NCI-H510A treated with DMSO at 0.1 percent for 48 hours (cell line): ENCODE data around the gene ERH.
"Not testable (repeated sequence)": the region's sequence is repeated elsewhere in the genome, so short reads cannot be mapped to it uniquely, and the experiment has no call there.

Source experiments
- DNase-seq: peaks from one replicate; lab custom pipeline; 2025; lab: John Stamatoyannopoulos, UW

The ERH gene

DNA sequence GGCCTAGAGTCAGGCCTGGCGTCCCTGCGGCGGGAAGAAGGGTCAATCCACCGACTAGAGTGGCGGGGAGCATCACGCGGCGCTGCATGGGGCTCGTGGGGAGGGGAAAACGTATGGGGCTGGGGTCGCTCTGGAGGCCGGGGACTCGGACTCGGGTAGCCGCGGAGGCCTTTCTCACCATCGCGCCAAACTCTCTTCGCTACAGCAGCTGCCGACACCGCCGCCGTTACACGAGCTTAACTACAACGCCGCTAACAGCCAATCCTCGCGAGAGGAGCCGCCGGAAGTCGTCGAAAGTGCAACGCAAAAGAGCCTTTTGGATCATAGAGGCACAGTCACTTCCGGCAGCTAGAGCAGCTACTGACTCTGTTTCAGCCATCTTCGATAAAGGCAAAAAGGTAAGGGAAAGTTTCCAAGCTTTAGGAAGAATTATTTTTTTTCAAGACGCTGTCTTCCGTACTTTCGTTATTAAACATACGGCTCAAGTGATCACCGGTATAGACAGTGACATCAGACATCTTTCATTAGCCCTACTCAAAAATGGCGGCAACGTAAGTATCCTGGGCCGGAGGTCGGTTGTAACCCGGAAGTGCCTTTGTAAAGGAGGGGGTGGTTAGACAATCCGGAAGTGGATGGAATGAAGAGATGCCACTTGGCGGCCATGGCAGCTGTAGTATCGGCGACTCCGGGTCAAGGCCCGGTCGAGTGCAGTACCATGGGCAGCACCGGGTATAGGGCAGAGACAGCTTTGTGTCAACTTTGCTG lies at the start of gene ERH, which contains the start of gene SLC39A9:
ERH (minus strand) TSS at position 247 of the 765 bp plus-strand sequence; CDS start at position 181, 66 bp downstream.
SLC39A9 (plus strand) TSS at position 640 of the 765 bp plus-strand sequence. CDS start 678 bp downstream, outside the sequence.
- peak; percentile 99 for DNase-seq

- DNase-seq: no peak
These were observed 45.3 kb upstream of the ERH start for GRCh38 chr14:69443296-69443805.

DNA sequence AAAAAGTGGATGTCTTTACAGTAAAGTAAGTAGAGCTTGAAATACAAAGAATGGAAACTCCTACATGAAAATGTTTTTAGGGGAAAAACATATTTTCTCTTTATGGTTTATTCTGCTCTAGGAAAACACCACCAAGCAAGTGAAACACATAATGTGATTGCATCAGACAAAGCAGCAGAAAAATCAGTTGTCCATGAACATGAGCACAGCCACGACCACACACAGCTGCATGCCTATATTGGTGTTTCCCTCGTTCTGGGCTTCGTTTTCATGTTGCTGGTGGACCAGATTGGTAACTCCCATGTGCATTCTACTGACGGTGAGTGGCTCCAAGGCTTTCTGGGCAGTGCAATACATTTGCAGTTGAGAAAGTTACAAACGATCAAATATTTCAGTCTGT lies 43.8 kb upstream of the ERH start:
- DNase-seq: no peak

DNA sequence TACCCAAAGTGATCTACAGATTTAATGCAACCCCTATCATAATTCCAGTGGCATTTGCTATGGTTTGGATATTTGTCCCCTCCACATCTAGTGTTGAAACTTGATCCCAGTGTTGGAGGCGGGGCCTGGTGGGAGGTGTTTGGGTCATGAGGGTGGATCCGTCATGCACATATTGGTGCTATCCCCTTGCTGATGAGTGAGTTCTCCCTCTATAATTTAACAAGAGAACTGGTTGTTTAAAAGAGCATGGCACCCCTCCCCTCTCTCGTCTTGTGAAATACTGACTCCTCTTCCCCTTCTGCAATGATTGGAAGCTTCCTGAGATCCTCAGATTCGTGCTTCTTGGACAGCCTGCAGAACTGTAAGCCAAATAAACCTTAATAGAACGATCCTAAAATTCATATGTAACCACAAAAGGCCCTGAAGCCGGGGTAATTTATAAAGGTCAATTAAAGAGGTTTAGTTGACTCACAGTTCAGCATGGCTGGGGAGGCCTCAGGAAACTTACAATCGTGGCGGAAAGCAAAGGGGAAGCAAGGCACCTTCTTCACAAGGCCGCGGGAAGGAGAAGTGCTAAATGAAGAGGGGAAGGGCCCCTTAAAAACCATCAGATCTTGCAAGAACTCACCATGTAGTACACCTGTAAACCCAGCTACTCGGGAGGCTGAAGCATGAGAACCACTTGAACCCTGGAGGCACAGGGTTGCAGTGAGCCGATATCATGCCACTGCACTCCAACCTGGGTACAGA lies 41.6 kb upstream of the ERH start:
- no peak for DNase-seq

- DNase-seq: no peak
These were observed 34.3 kb upstream of the ERH start for GRCh38 chr14:69432364-69432763.

GRCh38 chr14:69430306-69430939 lies 32.3 kb upstream of the ERH start:
- no peak for DNase-seq

DNA sequence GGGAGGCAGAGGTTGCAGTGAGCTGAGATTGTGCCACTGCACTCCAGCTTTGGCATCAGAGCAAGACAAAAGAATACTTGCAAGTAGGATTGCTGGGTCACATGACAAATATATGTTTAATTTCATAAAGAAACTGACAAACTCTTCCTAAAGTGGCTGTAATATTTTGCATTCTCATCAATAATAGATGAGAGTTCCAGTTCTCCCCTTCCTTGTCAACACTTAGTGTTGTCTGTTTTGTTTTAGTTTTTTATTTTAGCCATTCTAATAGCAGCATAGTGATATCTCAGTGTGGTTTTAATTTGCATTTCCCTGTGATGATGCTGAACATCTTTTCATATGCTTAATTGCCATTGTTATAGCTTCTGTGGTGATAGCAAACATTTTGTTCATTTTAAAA lies 31.5 kb upstream of the ERH start:
- DNase-seq: no peak

DNA sequence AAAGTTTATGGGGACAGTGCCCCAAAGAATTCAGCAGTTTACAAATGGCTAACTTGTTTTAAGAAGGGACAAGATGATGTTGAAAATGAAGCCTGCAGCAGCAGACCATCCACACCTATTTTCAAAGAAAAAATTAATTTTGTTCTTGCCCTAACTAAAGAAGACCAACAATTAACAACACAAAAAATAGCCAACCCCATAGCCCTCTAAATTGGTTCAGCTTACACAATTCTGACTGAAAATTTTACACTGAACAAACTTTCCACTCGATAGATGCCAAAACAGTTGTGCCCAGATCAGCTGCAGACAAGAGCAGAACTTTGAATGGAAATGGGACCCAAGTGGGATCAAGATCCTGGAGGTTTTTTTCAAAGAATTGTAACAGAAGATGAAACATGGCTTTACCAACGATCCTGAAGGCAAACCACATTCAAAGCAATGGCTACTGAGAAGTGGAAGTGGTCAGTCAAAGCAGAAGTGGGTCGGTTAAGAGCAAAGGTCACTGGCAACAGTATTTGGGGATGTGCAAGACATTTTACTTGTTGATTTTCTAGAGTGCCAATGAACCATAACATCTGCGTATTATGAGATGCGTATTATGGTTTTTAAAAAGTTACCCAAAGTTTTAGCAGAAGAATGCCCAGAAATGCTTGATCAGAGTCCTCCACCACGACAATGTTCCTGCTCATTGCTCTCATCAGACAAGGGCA lies 30.3 kb upstream of the ERH start:
- no peak for DNase-seq

DNA sequence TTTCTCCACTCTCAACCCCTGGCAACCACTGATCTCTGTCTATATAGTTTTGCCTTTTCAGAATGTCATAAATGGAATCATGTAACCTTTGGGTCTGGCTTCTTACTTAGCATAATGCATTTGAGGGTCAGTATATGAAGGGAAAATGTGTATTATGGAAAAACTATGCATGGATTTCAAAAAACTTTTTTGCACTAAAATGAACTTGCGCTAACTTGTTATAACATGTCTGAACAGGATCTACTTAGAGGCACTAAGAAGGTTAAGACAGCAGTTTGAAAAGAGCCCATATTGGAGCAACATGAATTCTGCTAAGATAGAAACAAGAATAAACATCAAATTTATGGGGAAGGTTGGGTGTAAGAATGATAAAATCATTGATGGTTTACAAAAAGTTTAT lies 29.5 kb upstream of the ERH start:
- DNase-seq: no peak

GRCh38 chr14:69424149-69424923 lies 26.2 kb upstream of the ERH start:
- no peak for DNase-seq

DNA sequence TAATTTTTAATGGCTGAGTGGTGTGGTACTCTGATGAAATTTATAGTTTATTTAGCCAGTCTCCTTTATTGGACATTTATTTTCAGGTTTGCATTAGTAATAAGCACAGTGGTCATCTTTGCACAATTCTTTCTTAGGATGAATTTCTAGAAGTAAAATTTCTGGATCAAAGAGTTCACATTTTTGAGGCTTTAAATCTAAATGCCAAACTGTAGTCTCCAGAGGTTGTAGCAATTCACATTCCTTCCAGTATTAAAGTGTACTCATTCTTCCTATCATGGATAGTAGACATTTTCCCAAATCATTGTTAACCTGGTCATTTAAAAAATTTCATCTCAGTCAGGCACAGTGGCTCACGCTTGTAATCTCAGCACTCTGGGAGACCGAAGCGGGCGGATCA lies 25.2 kb upstream of the ERH start:
- DNase-seq: no peak

DNA sequence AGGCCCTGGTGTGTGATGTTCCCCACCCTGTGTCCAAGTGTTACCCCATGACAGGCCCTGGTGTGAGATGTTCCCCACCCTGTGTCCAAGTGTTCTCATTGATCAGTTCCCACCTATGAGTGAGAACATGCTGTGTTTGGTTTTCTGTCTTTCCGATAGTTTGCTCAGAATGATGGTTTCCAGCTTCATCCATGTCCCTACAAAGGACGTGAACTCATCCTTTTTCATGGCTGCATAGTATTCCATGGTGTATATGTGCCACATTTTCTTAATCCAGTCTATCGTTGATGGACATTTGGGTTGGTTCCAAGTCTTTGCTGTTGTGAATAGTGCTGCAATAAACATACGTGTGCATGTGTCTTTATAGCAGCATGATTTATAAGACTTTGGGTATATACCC lies 18.0 kb upstream of the ERH start:
- DNase-seq: not testable (repeated sequence)

DNA sequence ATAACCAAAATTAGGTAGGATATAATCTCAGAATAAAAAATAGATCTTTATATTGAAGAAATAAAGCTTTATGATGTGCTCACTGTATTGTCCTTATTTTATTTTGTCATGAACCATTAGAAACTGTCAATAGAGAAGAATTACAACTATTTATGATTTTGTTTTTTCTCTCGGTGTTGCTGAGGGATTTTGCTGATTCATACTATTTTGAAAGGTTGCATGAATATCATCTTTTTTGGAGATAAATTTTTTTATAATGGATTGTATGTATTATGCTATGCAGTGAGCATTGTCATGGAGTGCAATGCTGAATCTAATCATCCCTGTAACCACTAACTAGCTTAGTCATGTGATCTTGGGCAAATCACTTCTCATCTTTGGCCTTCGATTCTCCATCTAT lies 15.4 kb upstream of the ERH start:
- no peak for DNase-seq

- DNase-seq: no peak
These were observed 10.3 kb upstream of the ERH start for GRCh38 chr14:69408331-69408960.

- DNase-seq: no peak
These were observed 7.7 kb upstream of the ERH start for GRCh38 chr14:69405762-69406161.

DNA sequence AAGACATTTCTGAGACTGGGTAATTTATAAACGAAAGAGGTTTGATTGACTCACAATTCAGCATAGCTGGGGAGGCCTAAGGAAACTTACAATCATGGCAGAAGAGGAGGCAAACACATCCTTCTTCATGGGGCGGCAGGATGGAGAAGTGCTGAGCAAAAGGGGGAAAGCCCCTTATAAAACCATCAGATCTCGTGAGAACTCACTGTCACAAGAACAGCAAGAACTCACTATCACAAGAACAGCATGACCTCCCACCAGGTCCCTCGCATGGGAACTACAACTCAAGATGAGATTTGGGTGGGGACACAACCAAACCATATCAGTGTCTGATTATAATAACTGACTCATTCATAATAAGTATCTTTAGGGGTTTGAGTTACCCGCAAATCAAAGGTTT lies 6.8 kb upstream of the ERH start:
- no peak for DNase-seq

DNA sequence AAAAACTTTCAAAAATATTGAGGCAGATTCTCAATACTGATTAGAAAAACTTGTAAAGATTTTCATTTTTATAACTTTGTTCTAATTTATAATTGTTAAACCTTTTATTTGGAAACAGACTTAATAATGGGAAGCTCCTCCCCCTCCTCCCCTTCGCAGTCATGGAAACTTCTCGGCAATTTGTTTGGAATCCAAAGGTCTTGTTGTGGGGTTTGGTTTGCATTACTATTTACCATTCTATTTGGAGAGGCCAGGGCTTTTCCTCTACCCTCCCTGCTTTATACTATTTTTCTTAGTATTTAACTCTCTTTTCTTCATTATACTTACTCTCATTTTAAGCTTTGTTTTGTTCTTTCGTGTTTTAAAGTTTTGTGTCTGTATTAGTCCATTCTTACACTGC lies 6.4 kb upstream of the ERH start:
- DNase-seq: no peak

- no peak for DNase-seq
These were observed 3.7 kb upstream of the ERH start for GRCh38 chr14:69401841-69402240.

DNA sequence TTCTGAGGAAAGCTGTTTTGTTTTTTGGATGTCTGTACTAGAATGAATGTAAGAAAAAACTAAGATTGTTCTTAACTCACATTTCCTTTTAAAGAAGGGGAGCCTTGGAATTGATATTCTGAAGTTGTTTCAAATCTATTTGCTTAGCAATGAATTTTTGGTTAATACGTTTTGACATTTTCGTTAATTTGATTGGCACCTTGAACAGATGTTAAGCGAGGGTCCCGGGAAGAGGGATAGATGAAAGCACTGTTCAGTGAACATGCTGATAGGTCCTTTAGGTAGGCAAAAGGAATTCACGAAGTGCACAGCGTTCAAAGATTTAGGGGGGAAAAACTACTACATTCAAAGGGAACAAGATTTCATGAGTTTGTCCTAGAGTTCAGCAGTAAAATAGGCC lies 2.1 kb upstream of the ERH start:
- no peak for DNase-seq

DNA sequence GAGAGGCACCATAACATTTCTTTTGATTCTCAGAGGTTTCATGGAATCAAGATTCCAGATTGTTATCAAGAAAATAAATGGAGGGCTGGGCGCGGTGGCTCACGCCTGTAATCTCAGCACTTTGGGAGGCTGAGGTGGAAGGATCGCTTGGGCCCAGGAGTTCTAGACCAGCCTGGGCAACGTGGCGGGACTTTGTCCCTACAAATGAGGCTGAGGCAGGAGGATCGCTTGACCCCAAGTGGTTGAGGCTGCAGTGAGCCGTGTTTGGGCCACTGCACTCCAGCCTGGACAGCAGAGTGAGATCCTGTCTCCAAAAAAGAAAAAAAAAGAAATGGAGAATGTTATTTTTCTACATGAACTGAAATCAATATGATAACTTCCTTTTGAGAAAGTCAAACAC lies 1.7 kb upstream of the ERH start:
- no peak for DNase-seq

GRCh38 chr14:69398818-69399210 lies 715 bp upstream of the ERH start:
- DNase-seq: no peak
